B cell (primary cell): ENCODE measurements around the gene SDCCAG8. TPM values are rescaled to one million over a fixed set of nuclear protein-coding genes. Genes with fewer than 3 reads are reported as not detected.
A peak's percentile ranks its signal among the peaks of the same experiment; 100 is the strongest.

Experiments
- ATAC-seq: fragments of 200-7000 bp; cut with Tn5 transposase; one replicate; pipeline ENCODE4 v1.10.0; 2021; ENCODE audit warnings: low read depth, mild to moderate bottlenecking, moderate number of reproducible peaks, moderate library complexity
- CTCF ChIA-PET: fragments of 350-600 bp; sonication (Branson Sonifier 250); formaldehyde crosslinking; loops from one replicate; lab custom pipeline; 2021; ENCODE audit warnings: antibody characterized with exemption, inconsistent platforms; lab: Charles Lee
- POLR2A ChIA-PET: fragments of 350-600 bp; sonication (Branson Sonifier 250); formaldehyde crosslinking; loops from one replicate; lab custom pipeline; 2021; ENCODE audit warnings: antibody characterized with exemption; lab: Charles Lee
- DNase-seq: peaks from one replicate; pipeline ENCODE4 v3.0.0; 2013
- H2AFZ ChIP-seq: 2 replicates; pipeline ENCODE4 v1.6.1; 2012; ENCODE audit warnings: mild to moderate bottlenecking, low read depth, low read length; ENCODE audit not compliant: insufficient read depth, poor library complexity, severe bottlenecking
- H3K27ac ChIP-seq, 2 donors: 1 replicate in 1 of 2; 2 replicates in 1 of 2; pipeline ENCODE4 v1.5.1; 2012 to 2013; ENCODE audit warnings: low read length in 2 of 2, mild to moderate bottlenecking in 2 of 2, moderate library complexity in 1 of 2
- H3K27me3 ChIP-seq, 4 experiments: fragments of 200-600 bp in 1 of 4; sonication (generic) in 1 of 4; replicated peaks in 1 of 4; 1 replicate in 2 of 4; 2 replicates in 2 of 4; pipeline versions ENCODE4 v1.6.1 to v1.7.0; 2013 to 2016; ENCODE audit warnings: low read length in 3 of 4, mild to moderate bottlenecking in 2 of 4, mixed read lengths in 1 of 4, moderate library complexity in 1 of 4; ENCODE audit not compliant: insufficient read depth in 4 of 4, control insufficient read depth in 3 of 4; ENCODE audit errors: control extremely low read depth in 1 of 4
- H3K36me3 ChIP-seq, 2 experiments: replicated peaks in 1 of 2; 1 replicate in 1 of 2; 2 replicates in 1 of 2; pipeline versions ENCODE4 v1.6.1 to v1.7.1; 2013; ENCODE audit warnings: low read length in 1 of 2; ENCODE audit not compliant: insufficient read depth in 2 of 2, control insufficient read depth in 1 of 2; ENCODE audit errors: control extremely low read depth in 1 of 2, extremely low read depth in 1 of 2
- H3K4me1 ChIP-seq, 2 donors: fragments of 200-600 bp in 1 of 2; sonication (generic) in 1 of 2; 1 replicate in 1 of 2; 2 replicates in 1 of 2; pipeline versions ENCODE4 v1.5.1 to v1.6.1; 2013 to 2017; ENCODE audit warnings: low read length in 2 of 2; ENCODE audit not compliant: control insufficient read depth in 2 of 2, insufficient read depth in 2 of 2
- H3K4me2 ChIP-seq: replicated peaks from 2 replicates; pipeline ENCODE3; 2012; ENCODE audit warnings: mild to moderate bottlenecking, low read depth, low read length; ENCODE audit not compliant: poor library complexity, severe bottlenecking
- H3K4me3 ChIP-seq, 5 experiments: fragments of 200-600 bp in 1 of 5; sonication (generic) in 1 of 5; 1 replicate in 3 of 5; 2 replicates in 2 of 5; pipeline versions ENCODE4 v1.5.1 to v1.7.0; 2011 to 2016; ENCODE audit warnings: low read length in 4 of 5, mild to moderate bottlenecking in 4 of 5, low read depth in 2 of 5, control low read depth in 1 of 5, moderate library complexity in 1 of 5; ENCODE audit not compliant: insufficient read depth in 1 of 5; ENCODE audit errors: control extremely low read depth in 1 of 5, extremely low read depth in 1 of 5
- H3K79me2 ChIP-seq: fragments of 200-600 bp; sonication (generic); one replicate; pipeline ENCODE4 v1.6.0; 2016; ENCODE audit warnings: low read length; ENCODE audit not compliant: control insufficient read depth, insufficient read depth
- H3K9ac ChIP-seq: fragments of 200-600 bp; sonication (generic); 2 replicates; pipeline ENCODE4 v1.6.1; 2017; ENCODE audit warnings: mild to moderate bottlenecking, low read length, moderate library complexity
- H3K9me3 ChIP-seq, 3 donors: one replicate each; pipeline versions ENCODE4 v1.6.1 to v1.7.1; 2013; ENCODE audit warnings: low read length in 2 of 3; ENCODE audit not compliant: control insufficient read depth in 2 of 3, insufficient read depth in 1 of 3; ENCODE audit errors: control extremely low read depth in 1 of 3
- H4K20me1 ChIP-seq: 2 replicates; pipeline ENCODE4 v1.6.0; 2012; ENCODE audit warnings: mild to moderate bottlenecking, low read length; ENCODE audit not compliant: insufficient read depth, control insufficient read depth, poor library complexity, severe bottlenecking
- H3K27ac Mint-ChIP-seq: one replicate; pipeline ENCODE4 v1.8.0; 2021; ENCODE audit warnings: mixed read lengths
- H3K27me3 Mint-ChIP-seq: one replicate; pipeline ENCODE4 v1.8.0; 2021; ENCODE audit warnings: mixed read lengths
- H3K4me1 Mint-ChIP-seq: one replicate; pipeline ENCODE4 v1.8.0; 2021; ENCODE audit warnings: mixed read lengths
- H3K4me3 Mint-ChIP-seq: one replicate; pipeline ENCODE4 v1.8.0; 2021; ENCODE audit warnings: mixed read lengths
- H3K9me3 Mint-ChIP-seq: one replicate; pipeline ENCODE4 v1.8.0; 2022; ENCODE audit warnings: mixed read lengths; ENCODE audit not compliant: insufficient read depth
- EZH2 ChIP-seq: IDR thresholded peaks from 2 replicates; pipeline ENCODE4 v1.6.1; 2012; ENCODE audit warnings: borderline replicate concordance, low read depth, mild to moderate bottlenecking, moderate library complexity, low read length; ENCODE audit not compliant: insufficient read depth, poor library complexity, severe bottlenecking
- WGBS: methylation state at CpG from one replicate; pipeline ENCODE4 v1.1.5; 2013; ENCODE audit warnings: missing lambda C conversion rate; ENCODE audit not compliant: insufficient coverage; 5-methylcytosine and 5-hydroxymethylcytosine counted together
- intact Hi-C: fragments of 100-400 bp; cut with micrococcal nuclease; formaldehyde crosslinking; loops from one replicate; pipeline ENCODE4 v1.10.0; 2022
- polyA plus RNA-seq: library from polyadenylated mRNA; depleted of rRNA; stranded (reverse); fragments of >200 nt; gene quantifications from 2 replicates; pipeline ENCODE4 v1.2.3, GENCODE V29; 2012
- total RNA-seq, 2 donors: library from RNA; stranded (reverse); fragments of 120-200 nt in 1 of 2; gene quantifications; 1 replicate in 1 of 2; 2 replicates in 1 of 2; pipeline versions ENCODE4 v1.2.3 to v1.2.4, GENCODE V29; 2013 to 2022
- TF ChIP-seq, protein P1 (sequence below): fragments of 200-600 bp; IDR thresholded peaks from one replicate; pipeline ENCODE4 v1.8.0; 2022; ENCODE audit warnings: antibody characterized with exemption, mild to moderate bottlenecking

SDCCAG8 gene
- total and polyA plus RNA-seq, 2 donors (not counting 1 experiment from before 2014, with no cell fraction given) = 37.1 to 60.7 TPM

DNA sequence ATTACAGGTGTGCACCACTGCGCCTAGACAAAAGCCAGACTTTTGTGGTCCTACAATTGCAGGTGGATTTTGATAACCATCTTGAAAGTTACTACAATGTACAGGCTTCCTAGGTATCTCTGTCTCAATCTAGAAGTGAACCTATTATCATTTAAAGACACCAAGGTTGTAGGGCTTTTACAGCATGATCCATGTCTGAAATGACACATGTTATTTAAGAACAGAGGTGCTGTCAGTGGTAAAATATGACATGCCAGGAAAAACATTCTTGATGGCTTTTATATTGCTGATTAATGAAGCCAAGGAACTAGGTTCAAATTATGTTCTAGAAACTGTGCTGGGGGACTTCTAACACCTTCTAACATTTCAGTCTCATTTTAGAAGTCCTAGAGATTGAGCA is 253.1 kb downstream of the SDCCAG8 start:
- H3K9me3 ChIP-seq = no peaks in the 10 kb centered on the region
- H3K27me3 ChIP-seq = no peaks in the 10 kb centered on the region
- ChIA-PET CTCF (interaction anchor here (0.6 kb wide), 1 partner anchor 165 kb away, joined by 3 read pairs; no protein-coding TSS in a partner anchor), POLR2A (no interaction called here)
- Mint-ChIP-seq H3K4me1 (peaks cover 49% of the 10 kb centered on the region), H3K4me3 (no peak overlapping the region), H3K27me3 (no peaks in the 10 kb centered on the region), H3K27ac (peak overlapping the region; percentile 88), H3K9me3 (no peaks in the 10 kb centered on the region)
- peak overlapping the region; percentile 58 for H3K4me2 ChIP-seq
- H3K36me3 ChIP-seq = peaks cover 0 to 10% of the 10 kb centered on the region in 2 experiments
- no peak for ATAC-seq
- no peaks in the 10 kb centered on the region for H3K79me2 ChIP-seq
- H4K20me1 ChIP-seq = no peaks in the 10 kb centered on the region
- TF ChIP-seq EZH2 = no peak
- TF ChIP-seq, protein P1, sequence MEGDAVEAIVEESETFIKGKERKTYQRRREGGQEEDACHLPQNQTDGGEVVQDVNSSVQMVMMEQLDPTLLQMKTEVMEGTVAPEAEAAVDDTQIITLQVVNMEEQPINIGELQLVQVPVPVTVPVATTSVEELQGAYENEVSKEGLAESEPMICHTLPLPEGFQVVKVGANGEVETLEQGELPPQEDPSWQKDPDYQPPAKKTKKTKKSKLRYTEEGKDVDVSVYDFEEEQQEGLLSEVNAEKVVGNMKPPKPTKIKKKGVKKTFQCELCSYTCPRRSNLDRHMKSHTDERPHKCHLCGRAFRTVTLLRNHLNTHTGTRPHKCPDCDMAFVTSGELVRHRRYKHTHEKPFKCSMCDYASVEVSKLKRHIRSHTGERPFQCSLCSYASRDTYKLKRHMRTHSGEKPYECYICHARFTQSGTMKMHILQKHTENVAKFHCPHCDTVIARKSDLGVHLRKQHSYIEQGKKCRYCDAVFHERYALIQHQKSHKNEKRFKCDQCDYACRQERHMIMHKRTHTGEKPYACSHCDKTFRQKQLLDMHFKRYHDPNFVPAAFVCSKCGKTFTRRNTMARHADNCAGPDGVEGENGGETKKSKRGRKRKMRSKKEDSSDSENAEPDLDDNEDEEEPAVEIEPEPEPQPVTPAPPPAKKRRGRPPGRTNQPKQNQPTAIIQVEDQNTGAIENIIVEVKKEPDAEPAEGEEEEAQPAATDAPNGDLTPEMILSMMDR = no peak
- no peak overlapping the region for H3K4me3 ChIP-seq
- no peak overlapping the region for H3K9ac ChIP-seq
- DNase-seq = no peak
- 100% methylated on average over 1 of the region's 1 CpG for WGBS
- peak overlapping the region in 1 of 2 donors; percentile 11 for H3K27ac ChIP-seq
- intact Hi-C loops = loop anchor here (5.0 to 10.0 kb wide), 3 partner anchors 216 to 766 kb away; partner anchors contain the start of gene AKT3
- peaks cover 32 to 34% of the 10 kb centered on the region in 2 donors for H3K4me1 ChIP-seq
- H2AFZ ChIP-seq = no peak overlapping the region

DNA sequence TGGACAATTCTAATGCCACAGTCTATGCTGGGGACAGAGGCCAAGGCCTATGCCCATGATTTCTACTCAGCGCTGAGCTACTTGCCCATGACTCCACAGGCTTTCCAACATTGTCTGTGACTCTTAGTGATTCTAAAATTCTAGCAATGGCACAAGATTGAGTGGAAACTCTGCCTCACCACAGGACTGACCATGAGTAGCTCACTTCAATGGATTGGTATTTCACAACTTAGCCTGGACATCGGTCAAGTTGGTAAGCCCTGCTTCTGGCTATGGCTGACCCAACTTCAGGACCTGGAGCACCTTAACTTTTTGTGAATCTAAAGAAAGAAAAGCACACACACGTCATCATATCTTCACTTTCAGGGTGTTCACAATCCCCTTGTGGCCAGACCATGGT is 255.1 kb downstream of the SDCCAG8 start:
- Histone ChIP-seq H3K27me3 (no peaks in the 10 kb centered on the region), H3K4me1 (peaks cover 29 to 31% of the 10 kb centered on the region in 2 donors), H3K4me3 (no peak overlapping the region), H3K27ac (no peak overlapping the region), H3K9me3 (no peaks in the 10 kb centered on the region), H3K36me3 (peaks cover 0 to 10% of the 10 kb centered on the region in 2 experiments), H4K20me1 (no peaks in the 10 kb centered on the region), H3K79me2 (no peaks in the 10 kb centered on the region), H2AFZ (no peak overlapping the region), H3K4me2 (no peak overlapping the region), H3K9ac (no peak overlapping the region)
- CTCF ChIA-PET = no interaction called here
- no peak for ATAC-seq
- no peak for DNase-seq
- no peak overlapping the region for H3K27ac Mint-ChIP-seq
- 100% methylated on average over 3 of the region's 3 CpGs for WGBS
- intact Hi-C loops = no loop called here
- no peak overlapping the region for H3K4me3 Mint-ChIP-seq
- TF ChIP-seq EZH2 = no peak
- TF ChIP-seq, protein P1 = no peak
- POLR2A ChIA-PET = no interaction called here
- no peaks in the 10 kb centered on the region for H3K27me3 Mint-ChIP-seq
- no peaks in the 10 kb centered on the region for H3K9me3 Mint-ChIP-seq
- H3K4me1 Mint-ChIP-seq = peaks cover 52% of the 10 kb centered on the region
